CD4-positive, alpha-beta T cell (primary cell): ENCODE data around the gene PTCD2. TPM values are rescaled to one million over a fixed set of nuclear protein-coding genes. Genes with fewer than 3 reads are reported as not detected.
"Not testable (repeated sequence)": the region's sequence is repeated elsewhere in the genome, so short reads cannot be mapped to it uniquely, and the experiment has no call there.

Source experiments
- ATAC-seq: fragments of 200-7000 bp; cut with Tn5 transposase; one replicate; pipeline ENCODE4 v1.10.0; 2022; ENCODE audit warnings: mild to moderate bottlenecking; ENCODE audit not compliant: poor library complexity
- CTCF ChIA-PET: fragments of 350-600 bp; sonication (Branson Sonifier 250); formaldehyde crosslinking; loops from one replicate; lab custom pipeline; 2021; ENCODE audit warnings: antibody characterized with exemption, inconsistent platforms; lab: Charles Lee
- POLR2A ChIA-PET: fragments of 350-600 bp; sonication (Branson Sonifier 250); formaldehyde crosslinking; loops from one replicate; lab custom pipeline; 2021; ENCODE audit warnings: antibody characterized with exemption, inconsistent platforms; lab: Charles Lee
- DNase-seq, 14 experiments: peaks; one replicate each; pipeline ENCODE4 v3.0.0-alpha.2; 2013 to 2020; ENCODE audit warnings: mixed read lengths in 2 of 14
- H3K27ac ChIP-seq, 2 donors: one replicate each; pipeline versions ENCODE4 v1.5.1 to v1.7.0; 2013; ENCODE audit warnings: low read length in 2 of 2, low read depth in 1 of 2, mild to moderate bottlenecking in 1 of 2
- H3K27me3 ChIP-seq, 2 experiments: 1 replicate in 1 of 2; 2 replicates in 1 of 2; pipeline versions ENCODE4 v1.6.1 to v1.7.0; 2013; ENCODE audit warnings: low read length in 2 of 2, control low read depth in 1 of 2, mild to moderate bottlenecking in 1 of 2, moderate library complexity in 1 of 2; ENCODE audit not compliant: insufficient read depth in 2 of 2, control insufficient read depth in 1 of 2
- H3K36me3 ChIP-seq: one replicate; pipeline ENCODE4 v1.6.1; 2013; ENCODE audit warnings: low read length, control low read depth; ENCODE audit not compliant: insufficient read depth
- H3K4me1 ChIP-seq: one replicate; pipeline ENCODE4 v1.6.1; 2013; ENCODE audit warnings: low read length, control low read depth; ENCODE audit not compliant: insufficient read depth
- H3K4me3 ChIP-seq: one replicate; pipeline ENCODE4 v1.5.1; 2013; ENCODE audit warnings: mild to moderate bottlenecking, low read length, moderate library complexity
- H3K9me3 ChIP-seq, 2 experiments: 1 replicate in 1 of 2; 2 replicates in 1 of 2; pipeline versions ENCODE4 v1.6.1 to v1.7.0; 2013; ENCODE audit warnings: low read length in 2 of 2, mild to moderate bottlenecking in 2 of 2, control low read depth in 1 of 2, moderate library complexity in 1 of 2; ENCODE audit not compliant: control insufficient read depth in 1 of 2, insufficient read depth in 1 of 2
- H3K27ac Mint-ChIP-seq: one replicate; pipeline ENCODE4 v1.8.0; 2020; ENCODE audit warnings: mixed read lengths
- H3K27me3 Mint-ChIP-seq: one replicate; pipeline ENCODE4 v1.8.0; 2021; ENCODE audit warnings: mixed read lengths
- H3K36me3 Mint-ChIP-seq: one replicate; pipeline ENCODE4 v1.8.0; 2021; ENCODE audit warnings: low read depth, mixed read lengths
- H3K4me1 Mint-ChIP-seq: one replicate; pipeline ENCODE4 v1.8.0; 2021; ENCODE audit warnings: low read depth, mixed read lengths
- H3K4me3 Mint-ChIP-seq: one replicate; pipeline ENCODE4 v1.8.0; 2020; ENCODE audit warnings: mild to moderate bottlenecking, mixed read lengths
- H3K9me3 Mint-ChIP-seq: one replicate; pipeline ENCODE4 v1.8.0; 2020; ENCODE audit warnings: mixed read lengths
- CTCF ChIP-seq: fragments of 200-600 bp; IDR thresholded peaks from one replicate; pipeline ENCODE4 v1.8.0; 2022; ENCODE audit warnings: antibody characterized with exemption, mild to moderate bottlenecking
- intact Hi-C, 2 experiments: fragments of 100-400 bp; cut with DNase I in 1 of 2; cut with micrococcal nuclease in 1 of 2; formaldehyde crosslinking; loops; one replicate each; pipeline versions ENCODE4 v1.15.1 to v1.9.0; 2023 to 2025; cut with DNase I, micrococcal nuclease
- total RNA-seq, 174 experiments: library from RNA in 2 of 174; stranded (reverse) in 2 of 174; gene quantifications; one replicate each; pipeline ENCODE4 v1.2.3 and lab custom pipeline; 2021 to 2026

PTCD2 gene
- total RNA-seq, 2 experiments from 2014 or later, result 2.9 to 3.3 TPM

GRCh38 chr5:72294473-72294872 is 25.7 kb upstream of the PTCD2 start:
- no peak overlapping the region for H3K27ac Mint-ChIP-seq
- DNase-seq, result no peak
- Histone ChIP-seq H3K4me1 (no peaks in the 10 kb centered on the region), H3K9me3 (no peaks in the 10 kb centered on the region), H3K36me3 (peaks cover 50% of the 10 kb centered on the region), H3K27ac (no peak overlapping the region), H3K4me3 (no peak overlapping the region), H3K27me3 (no peaks in the 10 kb centered on the region)
- no peaks in the 10 kb centered on the region for H3K9me3 Mint-ChIP-seq
- intact Hi-C loops, result no loop called here
- ChIA-PET CTCF (no interaction called here), POLR2A (interaction anchor here (0.7 to 1.0 kb wide), 2 partner anchors 13 to 26 kb away, joined by 3 read pairs; no protein-coding TSS in a partner anchor)
- no peak overlapping the region for H3K4me3 Mint-ChIP-seq
- no peak for ATAC-seq
- TF ChIP-seq CTCF, result no peak
- peaks cover 8% of the 10 kb centered on the region for H3K4me1 Mint-ChIP-seq
- peaks cover 70% of the 10 kb centered on the region for H3K36me3 Mint-ChIP-seq
- H3K27me3 Mint-ChIP-seq, result no peaks in the 10 kb centered on the region

GRCh38 chr5:72295539-72295938 is 24.6 kb upstream of the PTCD2 start:
- Mint-ChIP-seq H3K4me1 (peaks cover 18% of the 10 kb centered on the region), H3K4me3 (no peak overlapping the region), H3K36me3 (peaks cover 70% of the 10 kb centered on the region), H3K27ac (no peak overlapping the region), H3K27me3 (no peaks in the 10 kb centered on the region), H3K9me3 (no peaks in the 10 kb centered on the region)
- CTCF ChIA-PET, result no interaction called here
- POLR2A ChIA-PET, result no interaction called here
- no peak for DNase-seq
- H3K9me3 ChIP-seq, result no peaks in the 10 kb centered on the region
- peaks cover 41% of the 10 kb centered on the region for H3K36me3 ChIP-seq
- H3K4me3 ChIP-seq, result no peak overlapping the region
- no peak for TF ChIP-seq CTCF
- no peak overlapping the region for H3K27ac ChIP-seq
- H3K4me1 ChIP-seq, result no peaks in the 10 kb centered on the region
- intact Hi-C loops, result no loop called here
- ATAC-seq, result no peak
- H3K27me3 ChIP-seq, result no peaks in the 10 kb centered on the region

GRCh38 chr5:72296256-72296655 is 23.9 kb upstream of the PTCD2 start:
- Mint-ChIP-seq H3K4me3 (no peak overlapping the region), H3K9me3 (no peaks in the 10 kb centered on the region), H3K27me3 (no peaks in the 10 kb centered on the region), H3K36me3 (peaks cover 77% of the 10 kb centered on the region), H3K4me1 (peaks cover 21% of the 10 kb centered on the region), H3K27ac (no peak overlapping the region)
- no peak overlapping the region for H3K27ac ChIP-seq
- H3K4me3 ChIP-seq, result no peak overlapping the region
- H3K27me3 ChIP-seq, result no peaks in the 10 kb centered on the region
- ChIA-PET CTCF (no interaction called here), POLR2A (no interaction called here)
- intact Hi-C loops, result no loop called here
- H3K36me3 ChIP-seq, result peaks cover 38% of the 10 kb centered on the region
- DNase-seq (no peak), ATAC-seq (no peak)
- no peak for TF ChIP-seq CTCF
- H3K4me1 ChIP-seq, result no peaks in the 10 kb centered on the region
- H3K9me3 ChIP-seq, result no peaks in the 10 kb centered on the region

- H3K27ac Mint-ChIP-seq, POLR2A ChIA-PET, H3K9me3 Mint-ChIP-seq, ATAC-seq, H3K27me3 Mint-ChIP-seq, intact Hi-C loops, H3K9me3 ChIP-seq, DNase-seq, H3K4me1 ChIP-seq, H3K4me3 Mint-ChIP-seq, H3K27ac ChIP-seq, H3K27me3 ChIP-seq, H3K4me3 ChIP-seq: not testable (repeated sequence)
- Mint-ChIP-seq H3K4me1 (peaks cover 21% of the 10 kb centered on the region), H3K36me3 (peaks cover 78% of the 10 kb centered on the region)
- CTCF ChIA-PET, result interaction anchor here (1.1 to 2.0 kb wide), 2 partner anchors 11 to 823 kb away, joined by 4 to 6 read pairs; no protein-coding TSS in a partner anchor
- peaks cover 36% of the 10 kb centered on the region for H3K36me3 ChIP-seq
Measured at GRCh38 chr5:72298136-72298535, 22.0 kb upstream of the PTCD2 start.
